Esophagus muscularis mucosa (tissue), 4 donors: ENCODE data around the gene ZNF853. TPM values are rescaled to one million over a fixed set of nuclear protein-coding genes. Genes with fewer than 3 reads are reported as not detected.

Source experiments
- DNase-seq: peaks from one replicate; pipeline ENCODE4 v3.0.0-alpha.2; 2017; ENCODE audit errors: extremely low spot score
- H3K27ac ChIP-seq, 4 donors: fragments of 200-600 bp; sonication (generic); replicated peaks in 1 of 4; 1 replicate in 3 of 4; 2 replicates in 1 of 4; pipeline ENCODE4 v1.5.1; 2016 to 2019; ENCODE audit warnings: mild to moderate bottlenecking in 1 of 4
- H3K27me3 ChIP-seq, 4 donors: fragments of 200-600 bp; sonication (generic); one replicate each; pipeline versions ENCODE4 v1.5.1 to v1.6.0; 2016 to 2019
- H3K36me3 ChIP-seq, 4 donors: fragments of 200-600 bp; sonication (generic); one replicate each; pipeline ENCODE4 v1.5.1; 2016 to 2019
- H3K4me1 ChIP-seq, 4 donors: fragments of 200-600 bp; sonication (generic); one replicate each; pipeline ENCODE4 v1.5.1; 2016 to 2019
- H3K4me3 ChIP-seq, 4 donors: fragments of 200-600 bp; sonication (generic); 1 replicate in 2 of 4; 2 replicates in 2 of 4; pipeline ENCODE4 v1.5.1; 2016 to 2019; ENCODE audit warnings: mild to moderate bottlenecking in 4 of 4, moderate library complexity in 1 of 4
- H3K9me3 ChIP-seq, 4 donors: fragments of 200-600 bp; sonication (generic); 1 replicate in 3 of 4; 2 replicates in 1 of 4; pipeline ENCODE4 v1.5.1; 2016 to 2019
- EP300 ChIP-seq: sonication (generic); formaldehyde crosslinking; IDR thresholded peaks from one replicate; pipeline ENCODE4 v1.6.1; 2017; ENCODE audit warnings: antibody characterized with exemption
- POLR2A ChIP-seq: fragments of 450-650 bp; IDR thresholded peaks from one replicate; pipeline ENCODE4 v1.6.1; 2017; ENCODE audit warnings: antibody characterized with exemption, moderate library complexity, mild to moderate bottlenecking, low read depth
- POLR2AphosphoS5 ChIP-seq, 2 donors: sonication (generic); formaldehyde crosslinking; IDR thresholded peaks; one replicate each; pipeline ENCODE4 v1.6.1; 2017; ENCODE audit warnings: antibody characterized with exemption in 2 of 2
- WGBS: methylation state at CpG from one replicate; pipeline ENCODE4 v1.1.5; 2018; 5-methylcytosine and 5-hydroxymethylcytosine counted together
- intact Hi-C: fragments of 100-400 bp; cut with DNase I; formaldehyde crosslinking; loops from one replicate; pipeline ENCODE4 v1.15.1; 2023
- total RNA-seq, 4 donors: library from RNA; depleted of rRNA; stranded (reverse); fragments of >200 nt; gene quantifications; one replicate each; pipeline versions ENCODE4 v1.1.0 to v1.2.1, GENCODE V29; 2016
- TF ChIP-seq, protein P1 (sequence below), 3 experiments: fragments of 200-600 bp in 2 of 3; fragments of 450-650 bp in 1 of 3; sonication (generic) in 2 of 3; IDR thresholded peaks; one replicate each; pipeline ENCODE4 v1.5.1; 2017 to 2019; ENCODE audit warnings: antibody characterized with exemption in 3 of 3, mild to moderate bottlenecking in 2 of 3, moderate library complexity in 1 of 3

Gene ZNF853
- total RNA-seq, 4 donors from 2014 or later: 13.7 to 38.6 (median 23.6) TPM

GRCh38 chr7:6604458-6604857, 11.0 kb upstream of the ZNF853 start:
- TF ChIP-seq POLR2A: no peak
- no peak for TF ChIP-seq EP300
- TF ChIP-seq POLR2AphosphoS5 (IDR thresholded peaks at IDR 0.05): no peak
- TF ChIP-seq, protein P1, sequence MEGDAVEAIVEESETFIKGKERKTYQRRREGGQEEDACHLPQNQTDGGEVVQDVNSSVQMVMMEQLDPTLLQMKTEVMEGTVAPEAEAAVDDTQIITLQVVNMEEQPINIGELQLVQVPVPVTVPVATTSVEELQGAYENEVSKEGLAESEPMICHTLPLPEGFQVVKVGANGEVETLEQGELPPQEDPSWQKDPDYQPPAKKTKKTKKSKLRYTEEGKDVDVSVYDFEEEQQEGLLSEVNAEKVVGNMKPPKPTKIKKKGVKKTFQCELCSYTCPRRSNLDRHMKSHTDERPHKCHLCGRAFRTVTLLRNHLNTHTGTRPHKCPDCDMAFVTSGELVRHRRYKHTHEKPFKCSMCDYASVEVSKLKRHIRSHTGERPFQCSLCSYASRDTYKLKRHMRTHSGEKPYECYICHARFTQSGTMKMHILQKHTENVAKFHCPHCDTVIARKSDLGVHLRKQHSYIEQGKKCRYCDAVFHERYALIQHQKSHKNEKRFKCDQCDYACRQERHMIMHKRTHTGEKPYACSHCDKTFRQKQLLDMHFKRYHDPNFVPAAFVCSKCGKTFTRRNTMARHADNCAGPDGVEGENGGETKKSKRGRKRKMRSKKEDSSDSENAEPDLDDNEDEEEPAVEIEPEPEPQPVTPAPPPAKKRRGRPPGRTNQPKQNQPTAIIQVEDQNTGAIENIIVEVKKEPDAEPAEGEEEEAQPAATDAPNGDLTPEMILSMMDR (IDR thresholded peaks at IDR 0.05): no peak
- H3K4me3 ChIP-seq: no peak overlapping the region
- no peaks in the 10 kb centered on the region for H3K27me3 ChIP-seq
- WGBS: 76% methylated on average over 10 of the region's 10 CpGs
- H3K36me3 ChIP-seq: peaks cover 46 to 100% (median 92%) of the 10 kb centered on the region in 4 donors
- H3K4me1 ChIP-seq: no peaks in the 10 kb centered on the region
- H3K27ac ChIP-seq: no peak overlapping the region
- intact Hi-C loops: no loop called here
- H3K9me3 ChIP-seq: no peaks in the 10 kb centered on the region
- DNase-seq: no peak

DNA sequence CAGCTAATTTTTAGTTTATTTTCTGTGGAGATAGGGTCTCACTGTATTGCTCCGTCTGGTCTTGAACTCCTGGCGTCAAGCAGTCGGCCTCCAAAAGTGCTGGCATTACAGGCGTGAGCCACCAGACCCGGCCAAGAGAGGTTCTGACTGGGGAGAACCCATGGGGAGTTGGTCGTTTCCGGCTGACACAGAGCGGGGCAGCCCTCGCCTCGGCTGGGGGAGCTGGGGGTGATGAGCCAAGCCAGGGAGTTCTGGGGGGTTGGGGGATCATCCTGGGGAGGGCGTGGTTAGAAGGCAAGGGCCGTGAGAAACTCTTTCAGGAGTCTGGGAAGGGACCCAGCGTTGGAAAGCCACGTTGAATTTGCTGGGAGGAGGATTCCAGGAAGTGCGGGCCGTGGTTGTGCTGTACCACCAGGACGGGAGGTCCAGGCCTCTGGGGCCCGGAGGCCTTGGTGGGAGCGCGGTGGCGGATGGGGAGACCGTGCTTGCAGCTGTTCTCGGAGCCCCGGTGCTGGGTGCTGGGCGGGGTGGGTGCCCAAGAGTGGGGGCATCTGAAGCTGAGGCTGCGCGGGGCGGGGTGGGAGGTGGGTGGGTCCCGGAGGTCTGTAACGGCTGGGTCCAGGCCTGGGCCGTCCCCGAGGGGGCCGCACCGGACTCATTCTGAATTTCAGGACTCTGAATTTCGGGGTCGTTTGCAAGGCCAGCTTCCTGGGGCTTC, 8.4 kb upstream of the ZNF853 start:
- H3K36me3 ChIP-seq: peaks cover 22 to 82% (median 68%) of the 10 kb centered on the region in 4 donors

GRCh38 chr7:6607651-6608051, 7.8 kb upstream of the ZNF853 start:
- Histone ChIP-seq H3K9me3 (no peaks in the 10 kb centered on the region), H3K4me3 (no peak overlapping the region), H3K27me3 (no peaks in the 10 kb centered on the region), H3K36me3 (peaks cover 22 to 76% (median 61%) of the 10 kb centered on the region in 4 donors), H3K27ac (no peak overlapping the region), H3K4me1 (no peaks in the 10 kb centered on the region)
- no peak for DNase-seq
- no peak for TF ChIP-seq EP300
- TF ChIP-seq POLR2A: no peak
- TF ChIP-seq POLR2AphosphoS5 (IDR thresholded peaks at IDR 0.05): no peak
- TF ChIP-seq, protein P1 (IDR thresholded peaks at IDR 0.05): no peak
- 92% methylated on average over 18 of the region's 38 CpGs for WGBS
- intact Hi-C loops: no loop called here

More for the DNA sequence above, 8.4 kb upstream of the ZNF853 start:
- no peak for DNase-seq
- intact Hi-C loops: no loop called here
- H3K4me1 ChIP-seq: no peaks in the 10 kb centered on the region
- 94% methylated on average over 27 of the region's 36 CpGs for WGBS
- no peak overlapping the region for H3K4me3 ChIP-seq
- no peak overlapping the region for H3K27ac ChIP-seq
- no peaks in the 10 kb centered on the region for H3K9me3 ChIP-seq
- no peaks in the 10 kb centered on the region for H3K27me3 ChIP-seq
- TF ChIP-seq POLR2AphosphoS5 (IDR thresholded peaks at IDR 0.05) (no peak), POLR2A (no peak), EP300 (no peak)
- TF ChIP-seq, protein P1 (IDR thresholded peaks at IDR 0.05): no peak

DNA sequence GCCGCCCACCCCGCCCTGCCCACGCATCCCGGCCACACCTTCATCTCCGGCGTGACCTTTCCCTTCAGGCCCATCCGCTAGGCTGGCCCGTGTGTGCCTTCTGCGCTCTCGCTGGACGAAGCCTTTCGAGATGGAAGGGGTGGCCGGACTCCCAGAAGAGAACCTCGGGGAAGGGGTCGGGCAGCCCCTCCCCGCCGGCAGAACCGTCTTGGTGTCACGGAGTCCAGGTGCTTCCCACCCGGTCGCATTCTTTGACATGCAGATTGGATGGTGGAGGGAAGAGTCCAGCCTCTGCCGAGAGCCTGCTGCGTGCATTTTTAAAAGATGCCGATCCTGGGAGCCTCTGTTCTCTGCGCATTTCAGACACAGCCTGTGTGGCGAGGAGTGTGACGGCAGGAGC, 7.3 kb upstream of the ZNF853 start:
- H3K36me3 ChIP-seq: peaks cover 22 to 72% (median 57%) of the 10 kb centered on the region in 4 donors
- no peak overlapping the region for H3K4me3 ChIP-seq
- 87% methylated on average over 26 of the region's 27 CpGs for WGBS
- no peaks in the 10 kb centered on the region for H3K4me1 ChIP-seq
- intact Hi-C loops: no loop called here
- no peak overlapping the region for H3K27ac ChIP-seq
- TF ChIP-seq POLR2AphosphoS5 (IDR thresholded peaks at IDR 0.05) (no peak), EP300 (no peak), POLR2A (no peak)
- TF ChIP-seq, protein P1 (IDR thresholded peaks at IDR 0.05): no peak
- no peaks in the 10 kb centered on the region for H3K9me3 ChIP-seq
- no peaks in the 10 kb centered on the region for H3K27me3 ChIP-seq
- no peak for DNase-seq
